Pancreas (tissue), 10 donors: ENCODE data around the gene HSD3B7. TPM values are rescaled to one million over a fixed set of nuclear protein-coding genes. Genes with fewer than 3 reads are reported as not detected.
"Not testable (repeated sequence)": the region's sequence is repeated elsewhere in the genome, so short reads cannot be mapped to it uniquely, and the experiment has no call there.

Experiments used
- ATAC-seq, 4 donors: fragments of 200-7000 bp; cut with Tn5 transposase; one replicate each; pipeline versions ENCODE4 v1.8.0 to v1.9.1; 2020; ENCODE audit warnings: mild to moderate bottlenecking in 4 of 4, moderate library complexity in 4 of 4
- DNase-seq, 6 donors: peaks; one replicate each; pipeline ENCODE4 v3.0.0-alpha.2; 2020
- FAIRE-seq: peaks from 2 replicates; lab custom pipeline; 2012; peaks lifted over from hg19 to GRCh38; lab: Jason Lieb, UNC
- H3K27ac ChIP-seq, 4 donors: fragments of 200-600 bp; sonication (generic); 1 replicate in 3 of 4; 2 replicates in 1 of 4; pipeline versions ENCODE4 v1.5.0 to v1.8.0; 2020
- H3K27me3 ChIP-seq, 4 donors: fragments of 200-600 bp; one replicate each; pipeline ENCODE4 v1.8.0; 2021
- H3K36me3 ChIP-seq, 3 donors: fragments of 200-600 bp; sonication (generic) in 1 of 3; one replicate each; pipeline versions ENCODE4 v1.5.0 to v1.8.0; 2020 to 2021
- H3K4me1 ChIP-seq, 3 donors: fragments of 200-600 bp; one replicate each; pipeline ENCODE4 v1.8.0; 2021
- H3K4me3 ChIP-seq, 4 donors: fragments of 200-600 bp; sonication (generic) in 2 of 4; one replicate each; pipeline versions ENCODE4 v1.5.0 to v1.8.0; 2020 to 2021
- H3K9me3 ChIP-seq, 4 donors: fragments of 200-600 bp; one replicate each; pipeline ENCODE4 v1.8.0; 2021
- WGBS, 2 donors: extraction: QIAGEN DNeasy Blood & Tissue Kit; methylation state at CpG; one replicate each; pipeline ENCODE4 v1.1.7; 2013; 5-methylcytosine and 5-hydroxymethylcytosine counted together
- intact Hi-C, 3 donors: fragments of 100-400 bp; cut with DNase I; formaldehyde crosslinking; loops; one replicate each; pipeline versions ENCODE4 v1.11.1 to v1.14.2; 2022
- polyA plus RNA-seq, 2 donors: library from polyadenylated mRNA; stranded (reverse); fragments of 200-250 nt; gene quantifications; one replicate each; pipeline ENCODE4 v1.2.3, GENCODE V29; 2013
- total RNA-seq, 6 donors: library from RNA; stranded (reverse); fragmentation: NEBNext Ultra II Directional in 4 of 6; extraction: Animal tissue kit (Norgen Biotek cat#: 25700) in 4 of 6; gene quantifications; one replicate each; pipeline versions ENCODE4 v1.2.1 to v1.2.4, GENCODE V29; 2021 to 2023
- TF ChIP-seq, protein P1 (sequence below), 4 donors: fragments of 200-600 bp; sonication (generic) in 3 of 4; IDR thresholded peaks; one replicate each; pipeline versions ENCODE4 v1.5.0 to v1.8.0; 2021; ENCODE audit warnings: antibody characterized with exemption in 4 of 4
- donor health status: healthy with polysubstance abuse.
- donor health status: DM: no; HTN: no; CAD: no; lungs with moderate emphysema.
- donor health status: DM: no; HTN: no; CAD: no.
- donor health status: control.
- donor health status: control.
- donor health status: Bipolar disorder and iron deficiency.
- donor health status: DM: yes; HTN: yes; CAD: no.
- donor health status: DM: no; HTN: no; CAD: no.
- donor health status: DM: no; HTN: no; CAD: no.
- donor health status: DM: yes; HTN: yes; CAD: no.

HSD3B7 gene
- total and polyA plus RNA-seq, 8 donors, result 14.2 to 32.1 (median 17.3) TPM

DNA sequence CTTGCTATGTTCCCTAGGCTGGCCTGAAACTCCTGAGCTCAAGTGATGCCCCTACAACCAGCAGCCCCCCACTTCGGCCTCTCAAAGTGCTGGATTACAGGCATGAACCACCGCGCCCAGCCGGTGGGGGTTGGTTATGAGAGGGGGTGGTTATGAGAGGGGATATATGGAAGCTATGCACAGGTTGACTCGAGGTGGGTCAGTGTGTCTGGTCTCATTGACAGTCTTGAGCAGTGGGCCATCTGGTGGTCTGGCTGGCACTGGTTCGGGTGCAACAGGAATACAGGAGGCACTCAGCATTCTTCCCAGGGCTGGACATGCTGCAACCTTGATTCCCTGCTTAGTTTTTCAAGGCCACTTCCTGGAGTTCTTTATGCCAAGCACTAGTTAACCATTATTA, 31.0 kb downstream of the HSD3B7 start:
- Histone ChIP-seq H3K4me3 (no peak overlapping the region), H3K36me3 (no peaks in the 10 kb centered on the region), H3K4me1 (peaks cover 0 to 9% (median 0%) of the 10 kb centered on the region in 3 donors), H3K27ac (peak overlapping the region in 2 of 4 donors; percentile 59 to 60), H3K9me3 (no peaks in the 10 kb centered on the region), H3K27me3 (no peaks in the 10 kb centered on the region)
- WGBS, 2 donors, result 57 to 60% methylated on average over 6 of the region's 6 CpGs
- no peak for FAIRE-seq
- TF ChIP-seq, protein P1, sequence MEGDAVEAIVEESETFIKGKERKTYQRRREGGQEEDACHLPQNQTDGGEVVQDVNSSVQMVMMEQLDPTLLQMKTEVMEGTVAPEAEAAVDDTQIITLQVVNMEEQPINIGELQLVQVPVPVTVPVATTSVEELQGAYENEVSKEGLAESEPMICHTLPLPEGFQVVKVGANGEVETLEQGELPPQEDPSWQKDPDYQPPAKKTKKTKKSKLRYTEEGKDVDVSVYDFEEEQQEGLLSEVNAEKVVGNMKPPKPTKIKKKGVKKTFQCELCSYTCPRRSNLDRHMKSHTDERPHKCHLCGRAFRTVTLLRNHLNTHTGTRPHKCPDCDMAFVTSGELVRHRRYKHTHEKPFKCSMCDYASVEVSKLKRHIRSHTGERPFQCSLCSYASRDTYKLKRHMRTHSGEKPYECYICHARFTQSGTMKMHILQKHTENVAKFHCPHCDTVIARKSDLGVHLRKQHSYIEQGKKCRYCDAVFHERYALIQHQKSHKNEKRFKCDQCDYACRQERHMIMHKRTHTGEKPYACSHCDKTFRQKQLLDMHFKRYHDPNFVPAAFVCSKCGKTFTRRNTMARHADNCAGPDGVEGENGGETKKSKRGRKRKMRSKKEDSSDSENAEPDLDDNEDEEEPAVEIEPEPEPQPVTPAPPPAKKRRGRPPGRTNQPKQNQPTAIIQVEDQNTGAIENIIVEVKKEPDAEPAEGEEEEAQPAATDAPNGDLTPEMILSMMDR (IDR thresholded peaks at IDR 0.05), result no peak
- intact Hi-C loops, result no loop called here
- peak; percentile 50 to 97 (median 90) for ATAC-seq
- peak in 3 of 6 donors; percentile 27 to 40 (median 38) for DNase-seq

DNA sequence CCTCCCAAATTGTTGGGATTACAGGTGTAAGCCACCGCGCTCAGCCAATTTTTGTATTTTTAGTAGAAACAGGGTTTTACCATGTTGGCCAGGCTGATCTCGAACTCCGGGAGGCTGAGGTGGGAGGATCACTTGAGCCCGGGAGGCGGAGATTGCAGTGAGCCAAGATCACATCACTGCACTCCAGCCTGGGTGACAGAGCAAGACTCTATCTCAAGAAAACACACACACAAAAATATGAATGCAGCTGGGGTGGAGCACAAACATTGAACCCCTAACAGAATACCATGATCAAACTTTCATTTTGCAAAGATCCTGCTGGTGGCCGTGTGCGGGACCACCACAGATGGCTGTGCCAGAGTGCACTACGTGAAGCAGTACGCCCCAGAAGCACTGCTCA, 32.7 kb downstream of the HSD3B7 start:
- FAIRE-seq, result not testable (repeated sequence)
- 88 to 91% methylated on average over 10 of the region's 10 CpGs for WGBS, 2 donors

DNA sequence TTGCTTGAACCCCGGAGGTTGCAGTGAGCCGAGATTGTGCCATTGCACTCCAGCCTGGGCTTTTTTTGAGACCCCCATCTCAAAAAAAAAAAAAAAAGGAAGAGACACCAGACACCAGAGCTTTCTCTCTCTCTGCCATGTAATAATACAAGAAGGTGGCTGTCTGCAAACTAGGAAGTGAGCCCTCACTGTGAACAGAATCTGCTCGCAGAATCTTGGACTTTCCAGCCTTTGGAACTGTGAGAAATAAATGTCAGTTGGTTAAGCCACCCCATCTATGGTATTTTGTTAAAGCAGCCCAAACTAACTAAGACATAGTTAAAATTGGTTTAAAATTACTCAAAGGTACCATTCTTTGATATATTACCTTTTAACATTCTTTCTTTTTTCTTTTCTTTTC, 35.5 kb downstream of the HSD3B7 start:
- H3K4me1 ChIP-seq, result peaks cover 0 to 9% (median 0%) of the 10 kb centered on the region in 3 donors
- 90 to 94% methylated on average over 3 of the region's 3 CpGs for WGBS, 2 donors
- TF ChIP-seq, protein P1 (IDR thresholded peaks at IDR 0.05), result no peak
- H3K9me3 ChIP-seq, result no peaks in the 10 kb centered on the region
- FAIRE-seq (no peak), DNase-seq (no peak), ATAC-seq (no peak)
- H3K27ac ChIP-seq, result no peak overlapping the region
- no peaks in the 10 kb centered on the region for H3K36me3 ChIP-seq
- H3K27me3 ChIP-seq, result no peaks in the 10 kb centered on the region
- intact Hi-C loops, result no loop called here
- H3K4me3 ChIP-seq, result no peak overlapping the region

More for the DNA sequence above, 32.7 kb downstream of the HSD3B7 start:
- DNase-seq, H3K36me3 ChIP-seq, H3K4me1 ChIP-seq, H3K9me3 ChIP-seq, H3K4me3 ChIP-seq, H3K27me3 ChIP-seq, H3K27ac ChIP-seq, intact Hi-C loops, ATAC-seq: not testable (repeated sequence)

DNA sequence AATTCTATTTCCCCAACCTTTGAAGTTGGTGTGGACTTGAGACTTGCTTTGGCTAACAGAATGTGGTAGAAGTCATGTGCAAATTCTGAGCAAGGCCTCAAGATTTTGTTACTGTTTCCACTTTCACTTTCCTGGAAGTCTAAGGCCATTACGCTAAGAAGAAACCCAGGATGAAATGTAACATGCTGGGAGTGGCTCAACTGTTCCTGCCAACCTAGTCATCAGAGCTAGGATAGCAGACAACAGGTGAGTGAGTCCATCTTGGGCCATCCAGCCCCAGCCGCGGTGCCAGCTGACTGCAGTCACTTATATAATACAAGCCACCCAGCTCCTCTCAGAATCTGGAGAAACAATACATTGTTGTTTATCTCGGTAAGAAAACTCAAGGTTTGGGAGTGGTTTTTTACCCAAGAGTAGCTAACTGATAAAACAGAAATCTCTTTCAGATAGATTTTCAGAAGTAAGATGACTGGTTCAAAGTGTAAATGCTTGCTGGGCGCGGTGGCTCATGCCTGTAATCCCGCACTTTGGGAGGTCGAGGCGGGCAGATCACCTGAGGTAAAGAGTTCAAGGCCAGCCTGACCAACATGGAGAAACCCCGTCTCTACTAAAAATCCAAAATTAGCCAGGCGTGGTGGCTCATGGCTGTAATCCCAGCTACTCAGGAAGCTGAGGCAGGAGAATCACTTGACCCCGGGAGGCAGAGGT, 37.7 kb downstream of the HSD3B7 start:
- intact Hi-C loops, result no loop called here
- ATAC-seq (no peak), DNase-seq (no peak), FAIRE-seq (no peak)
- TF ChIP-seq, protein P1 (IDR thresholded peaks at IDR 0.05), result no peak
- no peak overlapping the region for H3K27ac ChIP-seq
- no peak overlapping the region for H3K4me3 ChIP-seq
- H3K27me3 ChIP-seq, result no peaks in the 10 kb centered on the region
- H3K9me3 ChIP-seq, result no peaks in the 10 kb centered on the region
- H3K4me1 ChIP-seq, result no peaks in the 10 kb centered on the region
- no peaks in the 10 kb centered on the region for H3K36me3 ChIP-seq
- WGBS, 2 donors, result 75 to 78% methylated on average over 12 of the region's 12 CpGs

DNA sequence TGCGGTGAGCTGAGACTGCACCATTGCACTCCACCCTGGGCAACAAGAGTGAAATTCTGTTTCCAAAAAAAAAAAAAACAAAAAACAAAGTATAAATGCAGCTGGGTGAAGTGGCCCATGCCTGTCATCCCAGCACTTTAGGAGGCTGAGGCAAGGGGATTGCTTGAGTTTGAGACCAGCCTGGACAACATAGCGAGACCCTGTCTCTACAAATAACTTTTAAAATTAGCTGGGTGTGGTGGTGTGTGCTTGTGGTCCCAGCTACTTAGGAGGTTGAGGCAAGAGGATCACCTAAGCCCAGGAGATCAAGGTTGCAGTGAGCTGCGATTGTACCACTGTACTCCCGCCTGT, 38.2 kb downstream of the HSD3B7 start:
- FAIRE-seq (no peak), ATAC-seq (no peak), DNase-seq (no peak)
- Histone ChIP-seq H3K4me3 (no peak overlapping the region), H3K4me1 (no peaks in the 10 kb centered on the region), H3K27ac (no peak overlapping the region), H3K36me3 (no peaks in the 10 kb centered on the region), H3K27me3 (no peaks in the 10 kb centered on the region), H3K9me3 (no peaks in the 10 kb centered on the region)
- WGBS, 2 donors, result 85 to 89% methylated on average over 4 of the region's 4 CpGs
- TF ChIP-seq, protein P1 (IDR thresholded peaks at IDR 0.05), result no peak
- intact Hi-C loops, result no loop called here
